NT2/D1 (cell line): ENCODE results near the gene PROSER3.

Experiments used
- SUZ12 ChIP-seq: IDR thresholded peaks from 2 replicates; pipeline ENCODE4 v1.6.1; 2011; ENCODE audit not compliant: insufficient read length, insufficient read depth; ENCODE audit errors: extremely low read depth
- YY1 ChIP-seq: IDR thresholded peaks from 2 replicates; pipeline ENCODE4 v1.6.1; 2011; ENCODE audit not compliant: insufficient read length, insufficient read depth
- ZNF274 ChIP-seq: IDR thresholded peaks from 2 replicates; pipeline ENCODE4 v1.6.1; 2011; ENCODE audit warnings: mild to moderate bottlenecking, low read depth, low read length

DNA sequence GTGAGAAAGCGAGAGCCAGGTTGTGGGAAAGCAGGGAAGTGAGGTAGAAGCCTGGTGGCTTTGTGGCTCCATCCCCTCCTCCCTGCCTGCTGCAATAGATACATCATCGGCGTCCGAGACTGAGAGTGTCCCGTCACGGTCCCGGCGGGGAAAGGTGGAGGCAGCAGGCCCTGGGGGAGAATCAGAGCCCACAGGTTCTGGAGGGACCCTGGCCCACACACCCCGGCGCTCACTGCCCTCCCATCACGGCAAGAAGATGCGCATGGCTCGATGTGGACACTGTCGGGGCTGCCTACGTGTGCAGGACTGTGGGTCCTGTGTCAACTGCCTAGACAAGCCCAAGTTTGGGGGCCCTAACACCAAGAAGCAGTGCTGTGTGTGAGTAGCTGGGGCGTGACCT is 35.1 kb upstream of the PROSER3 start:
- TF ChIP-seq ZNF274 (no peak), YY1 (no peak), SUZ12 (no peak)
